Tibial artery (tissue), 4 donors: ENCODE results near the gene RAPGEF1.

Experiments used
- DNase-seq, 2 donors: peaks; one replicate each; pipeline ENCODE4 v3.0.0-alpha.2; 2019
- H3K27ac ChIP-seq, 2 donors: fragments of 200-600 bp; sonication (generic) in 1 of 2; 1 replicate in 1 of 2; 2 replicates in 1 of 2; pipeline ENCODE4 v1.5.1; 2018 to 2019; ENCODE audit warnings: mild to moderate bottlenecking in 1 of 2
- H3K27me3 ChIP-seq, 2 donors: fragments of 200-600 bp; sonication (generic) in 1 of 2; one replicate each; pipeline versions ENCODE4 v1.5.1 to v1.6.0; 2016 to 2019
- H3K36me3 ChIP-seq, 3 donors: fragments of 200-600 bp; sonication (generic) in 2 of 3; one replicate each; pipeline ENCODE4 v1.5.1; 2016 to 2019; ENCODE audit warnings: mild to moderate bottlenecking in 2 of 3
- H3K4me1 ChIP-seq, 4 donors: fragments of 200-600 bp; sonication (generic) in 2 of 4; 1 replicate in 3 of 4; 2 replicates in 1 of 4; pipeline ENCODE4 v1.5.1; 2016 to 2019
- H3K4me3 ChIP-seq, 2 donors: fragments of 200-600 bp; sonication (generic) in 1 of 2; 1 replicate in 1 of 2; 2 replicates in 1 of 2; pipeline ENCODE4 v1.5.1; 2018 to 2019; ENCODE audit warnings: mild to moderate bottlenecking in 2 of 2
- H3K9me3 ChIP-seq, 3 donors: fragments of 200-600 bp; sonication (generic) in 1 of 3; one replicate each; pipeline ENCODE4 v1.5.1; 2016 to 2019
- intact Hi-C: fragments of 100-400 bp; cut with DNase I; formaldehyde crosslinking; loops from one replicate; pipeline ENCODE4 v1.15.0; 2023; ENCODE audit warnings: low total_unique reads
- TF ChIP-seq, protein P1 (sequence below), 2 experiments: fragments of 200-600 bp in 1 of 2; fragments of 450-650 bp in 1 of 2; IDR thresholded peaks; one replicate each; pipeline ENCODE4 v1.5.1; 2017 to 2019; ENCODE audit warnings: antibody characterized with exemption in 2 of 2, mild to moderate bottlenecking in 1 of 2, moderate library complexity in 1 of 2

RAPGEF1 gene

DNA sequence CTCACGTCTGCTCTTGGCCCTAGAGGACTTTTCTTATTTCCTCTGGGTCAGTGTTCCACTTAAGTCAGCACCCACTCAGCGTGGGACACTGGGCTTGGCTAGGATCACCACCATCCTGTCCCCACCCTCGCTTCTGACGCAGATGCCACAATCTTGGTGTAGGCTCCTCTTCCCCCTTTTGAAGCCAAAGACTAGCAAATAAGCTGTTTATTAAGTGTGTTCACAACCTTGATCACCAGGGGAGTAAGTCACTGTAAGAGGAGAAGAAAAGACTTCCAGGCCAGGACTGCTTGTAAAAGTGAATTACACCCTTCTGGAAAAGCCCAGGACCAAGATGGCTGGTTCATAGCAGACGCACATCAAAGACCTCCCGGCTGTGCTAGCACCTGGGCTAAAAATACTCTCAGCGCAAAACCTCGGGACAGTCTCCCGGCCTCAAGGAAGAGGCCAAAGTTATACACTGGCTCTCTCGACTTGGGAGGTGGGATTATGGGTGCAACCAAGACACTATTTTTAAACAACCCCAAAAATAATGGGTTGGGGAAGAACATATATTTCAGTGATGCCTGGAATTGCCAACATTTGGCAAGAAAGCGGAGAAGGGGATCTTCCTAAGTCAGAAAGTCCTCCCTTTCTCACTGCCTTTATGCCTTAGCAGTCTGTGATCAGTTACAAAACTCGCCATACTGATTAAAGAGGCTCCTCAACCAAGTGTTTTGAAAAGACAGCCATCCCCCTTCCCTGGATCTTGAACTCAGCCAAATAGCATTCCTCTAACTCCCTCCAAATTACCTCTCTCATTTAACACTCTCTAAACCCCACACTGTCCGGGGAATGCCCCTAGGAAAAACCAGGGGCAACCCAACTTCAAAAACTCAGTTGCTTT lies 69.4 kb downstream of the RAPGEF1 start:
- H3K36me3 ChIP-seq = no peaks in the 10 kb centered on the region
- DNase-seq = peak; percentile 76 to 84
- peak overlapping the region; percentile 88 to 89 for H3K27ac ChIP-seq
- H3K9me3 ChIP-seq = no peaks in the 10 kb centered on the region
- intact Hi-C loops = loop anchor here (10.0 kb wide), 1 partner anchor 64 kb away; no protein-coding TSS in a partner anchor
- H3K4me3 ChIP-seq = no peak overlapping the region
- TF ChIP-seq, protein P1, sequence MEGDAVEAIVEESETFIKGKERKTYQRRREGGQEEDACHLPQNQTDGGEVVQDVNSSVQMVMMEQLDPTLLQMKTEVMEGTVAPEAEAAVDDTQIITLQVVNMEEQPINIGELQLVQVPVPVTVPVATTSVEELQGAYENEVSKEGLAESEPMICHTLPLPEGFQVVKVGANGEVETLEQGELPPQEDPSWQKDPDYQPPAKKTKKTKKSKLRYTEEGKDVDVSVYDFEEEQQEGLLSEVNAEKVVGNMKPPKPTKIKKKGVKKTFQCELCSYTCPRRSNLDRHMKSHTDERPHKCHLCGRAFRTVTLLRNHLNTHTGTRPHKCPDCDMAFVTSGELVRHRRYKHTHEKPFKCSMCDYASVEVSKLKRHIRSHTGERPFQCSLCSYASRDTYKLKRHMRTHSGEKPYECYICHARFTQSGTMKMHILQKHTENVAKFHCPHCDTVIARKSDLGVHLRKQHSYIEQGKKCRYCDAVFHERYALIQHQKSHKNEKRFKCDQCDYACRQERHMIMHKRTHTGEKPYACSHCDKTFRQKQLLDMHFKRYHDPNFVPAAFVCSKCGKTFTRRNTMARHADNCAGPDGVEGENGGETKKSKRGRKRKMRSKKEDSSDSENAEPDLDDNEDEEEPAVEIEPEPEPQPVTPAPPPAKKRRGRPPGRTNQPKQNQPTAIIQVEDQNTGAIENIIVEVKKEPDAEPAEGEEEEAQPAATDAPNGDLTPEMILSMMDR (IDR thresholded peaks at IDR 0.05) = no peak
- no peaks in the 10 kb centered on the region for H3K27me3 ChIP-seq
- H3K4me1 ChIP-seq = peaks cover 16 to 90% (median 77%) of the 10 kb centered on the region in 4 donors

DNA sequence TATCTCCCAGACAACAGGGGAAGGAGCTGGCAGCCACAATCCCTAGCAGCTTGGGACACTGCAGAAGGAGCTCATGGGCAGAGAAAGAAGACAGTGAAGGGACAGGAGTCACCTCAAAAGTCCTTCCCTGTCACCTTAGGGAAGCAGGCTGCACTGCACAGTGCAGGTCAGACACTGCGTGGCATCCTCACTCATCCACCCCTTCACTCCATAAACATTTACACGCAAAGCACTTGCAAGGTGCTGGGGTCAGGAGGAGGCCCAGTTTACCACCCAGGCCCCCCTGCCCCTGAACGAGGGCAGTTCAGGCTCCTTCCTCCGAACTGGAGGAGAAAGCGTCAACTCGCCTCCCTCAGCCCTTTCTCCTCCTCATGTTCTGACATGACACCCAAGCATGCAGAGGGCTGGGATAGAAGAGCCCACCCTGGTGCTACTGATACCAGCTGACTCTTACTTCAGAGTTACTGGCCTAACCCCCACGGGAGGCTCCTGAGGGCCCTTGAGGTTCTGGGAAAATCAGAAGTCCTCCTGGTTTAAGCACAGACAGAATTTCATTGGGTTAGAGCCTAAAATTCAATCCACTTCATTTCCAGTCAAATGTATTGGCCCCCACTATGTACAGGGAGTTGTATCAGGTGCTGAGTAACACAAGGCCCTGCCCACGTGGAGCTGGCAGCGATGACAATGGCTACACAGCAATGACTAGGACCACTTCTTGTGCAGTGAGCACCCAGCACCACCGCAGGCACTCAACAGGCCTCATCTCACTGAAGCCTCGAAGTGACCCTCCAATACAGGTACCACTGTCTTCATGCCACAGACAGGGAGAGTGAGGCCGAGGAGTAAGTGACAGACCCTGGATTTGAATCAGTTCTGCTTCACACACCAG lies 70.4 kb downstream of the RAPGEF1 start:
- intact Hi-C loops = loop anchor here (10.0 kb wide), 1 partner anchor 65 kb away; no protein-coding TSS in a partner anchor
- Histone ChIP-seq H3K4me1 (peaks cover 10 to 81% (median 67%) of the 10 kb centered on the region in 4 donors), H3K36me3 (no peaks in the 10 kb centered on the region), H3K27ac (peak overlapping the region; percentile 88 to 89), H3K4me3 (no peak overlapping the region), H3K9me3 (no peaks in the 10 kb centered on the region), H3K27me3 (no peaks in the 10 kb centered on the region)
- no peak for DNase-seq
- TF ChIP-seq, protein P1 (IDR thresholded peaks at IDR 0.05) = no peak

DNA sequence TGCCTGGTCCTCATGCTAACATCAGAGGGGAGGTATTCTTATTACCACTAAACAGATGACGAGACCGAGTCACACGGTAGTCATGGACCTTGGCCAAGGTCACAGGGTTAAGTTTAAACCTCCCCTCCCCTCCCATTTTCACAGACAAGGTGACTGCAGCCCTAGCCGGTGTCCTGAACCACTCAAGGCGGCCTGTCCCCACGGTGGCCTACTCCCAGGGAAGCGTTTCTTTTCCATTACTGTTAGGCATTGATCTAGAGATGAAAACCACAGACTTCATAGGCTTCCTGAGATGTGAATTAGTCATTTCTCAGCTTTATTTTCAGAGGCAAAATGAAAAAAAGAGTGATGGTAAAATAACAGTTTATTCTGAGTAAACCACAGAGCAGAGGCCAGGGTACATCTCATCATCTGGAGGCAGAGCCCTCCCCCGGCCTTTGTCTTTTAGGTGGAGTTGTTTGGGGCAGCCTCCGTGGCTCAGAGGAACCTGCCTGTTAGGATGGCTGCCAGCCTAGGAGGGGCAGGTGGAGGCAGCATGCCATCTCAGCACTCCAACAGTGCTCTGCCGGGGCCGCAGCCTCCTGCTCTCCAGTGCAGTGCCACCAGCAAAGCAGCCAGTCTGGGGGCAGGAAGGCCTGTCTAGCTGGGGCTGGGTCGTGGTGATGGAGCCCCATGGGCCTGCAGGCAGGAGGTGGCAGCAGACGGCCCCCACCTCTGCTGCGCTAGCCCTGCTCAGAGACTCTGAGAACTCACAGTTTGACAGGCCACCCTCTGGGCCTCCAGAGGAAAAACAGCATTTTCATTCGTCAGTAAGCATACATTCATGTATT lies 71.2 kb downstream of the RAPGEF1 start:
- H3K4me1 ChIP-seq = peaks cover 10 to 72% (median 61%) of the 10 kb centered on the region in 4 donors

DNA sequence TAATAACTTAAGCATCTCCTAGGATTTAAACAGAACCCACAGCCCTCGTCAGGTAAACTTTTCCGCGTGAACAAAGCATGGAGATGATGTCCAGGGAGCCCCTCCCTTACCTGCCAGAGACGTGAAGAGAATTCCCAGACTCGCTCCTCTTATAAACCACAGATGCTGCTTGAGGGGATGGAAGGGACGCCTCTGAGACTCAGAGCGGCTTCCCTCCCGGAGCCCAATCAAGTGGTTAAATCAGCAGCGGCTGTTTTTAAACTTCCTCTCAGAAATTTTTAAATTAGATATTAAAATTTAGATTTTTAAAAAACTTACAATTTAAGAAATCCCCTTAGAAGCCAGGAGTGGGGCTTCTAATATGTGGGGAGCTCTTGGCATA lies 71.8 kb downstream of the RAPGEF1 start:
- Histone ChIP-seq H3K36me3 (no peaks in the 10 kb centered on the region), H3K4me3 (no peak overlapping the region), H3K9me3 (no peaks in the 10 kb centered on the region), H3K27ac (peak overlapping the region; percentile 88 to 89), H3K4me1 (peaks cover 10 to 66% (median 55%) of the 10 kb centered on the region in 4 donors), H3K27me3 (no peaks in the 10 kb centered on the region)
- no peak for DNase-seq
- TF ChIP-seq, protein P1 (IDR thresholded peaks at IDR 0.05) = no peak
- intact Hi-C loops = no loop called here

More for the DNA sequence above, 71.2 kb downstream of the RAPGEF1 start:
- no peaks in the 10 kb centered on the region for H3K9me3 ChIP-seq
- H3K27me3 ChIP-seq = no peaks in the 10 kb centered on the region
- TF ChIP-seq, protein P1 (IDR thresholded peaks at IDR 0.05) = no peak
- peak overlapping the region; percentile 88 to 89 for H3K27ac ChIP-seq
- no peak overlapping the region for H3K4me3 ChIP-seq
- no peaks in the 10 kb centered on the region for H3K36me3 ChIP-seq
- intact Hi-C loops = no loop called here
- no peak for DNase-seq

DNA sequence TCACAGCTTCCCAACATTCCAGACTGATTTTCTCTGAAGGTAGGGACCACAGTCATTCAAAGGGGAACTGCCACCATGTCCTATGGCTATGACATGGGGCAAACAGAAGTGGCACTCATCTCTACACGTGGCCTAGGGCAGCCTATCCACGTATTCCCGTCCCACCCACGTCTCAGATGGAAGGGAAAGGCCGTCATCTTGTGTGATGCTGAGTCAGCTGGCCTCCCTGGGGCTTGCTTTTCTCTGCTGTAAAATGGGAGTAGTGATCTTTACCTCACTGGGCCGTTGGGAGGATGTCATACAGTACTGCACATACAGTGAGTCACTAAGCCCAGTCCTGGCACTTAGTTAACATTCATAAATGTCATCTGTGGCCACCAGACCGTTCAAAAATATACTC lies 72.3 kb downstream of the RAPGEF1 start:
- intact Hi-C loops = no loop called here
- Histone ChIP-seq H3K27ac (peak overlapping the region; percentile 88 to 89), H3K4me1 (peaks cover 10 to 61% (median 51%) of the 10 kb centered on the region in 4 donors), H3K36me3 (no peaks in the 10 kb centered on the region), H3K27me3 (no peaks in the 10 kb centered on the region), H3K9me3 (no peaks in the 10 kb centered on the region), H3K4me3 (no peak overlapping the region)
- DNase-seq = no peak
- TF ChIP-seq, protein P1 (IDR thresholded peaks at IDR 0.05) = no peak
